NCI-H748 treated with DMSO at 0.1 percent for 48 hours (cell line): ENCODE data around the gene MAN1A1.
A peak's percentile ranks its signal among the peaks of the same experiment; 100 is the strongest.
"Not testable (repeated sequence)": the region's sequence is repeated elsewhere in the genome, so short reads cannot be mapped to it uniquely, and the experiment has no call there.

ENCODE experiments used
- DNase-seq: peaks from one replicate; lab custom pipeline; 2025; lab: John Stamatoyannopoulos, UW

The MAN1A1 gene

DNA sequence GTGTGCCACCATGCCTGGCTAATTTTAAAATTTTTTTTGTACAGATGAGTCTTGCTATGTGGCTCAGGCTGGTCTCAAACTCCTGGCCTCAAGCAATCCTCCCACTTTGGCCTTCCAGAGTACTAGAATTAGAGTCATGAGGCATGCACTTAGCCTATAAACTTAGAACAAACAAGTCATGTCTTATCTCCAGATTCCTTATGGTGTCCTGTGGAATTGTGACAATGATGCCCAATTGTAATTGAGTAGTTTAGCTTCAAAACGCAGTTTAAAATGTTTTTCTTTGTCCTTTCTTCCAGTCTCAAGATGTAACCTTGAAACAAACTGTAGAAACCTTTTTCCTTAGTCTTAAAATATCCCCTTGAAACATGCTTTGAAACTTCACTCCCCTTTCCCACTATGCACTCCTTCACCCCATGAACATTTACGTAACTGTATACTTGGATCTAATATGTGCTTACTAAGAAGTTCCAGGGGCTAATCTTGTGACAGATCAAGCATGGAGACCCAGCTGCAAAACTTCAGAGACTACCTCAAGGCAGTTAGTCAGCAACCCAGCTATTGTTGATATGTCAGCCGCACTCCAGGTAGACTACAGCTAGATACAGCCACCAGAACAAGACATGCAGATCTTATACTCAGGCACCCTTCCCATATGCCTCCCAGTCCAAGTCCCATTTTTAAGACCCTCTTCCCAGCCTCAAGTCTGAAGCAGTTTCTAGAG lies 46.2 kb downstream of the MAN1A1 start:
- no peak for DNase-seq

DNA sequence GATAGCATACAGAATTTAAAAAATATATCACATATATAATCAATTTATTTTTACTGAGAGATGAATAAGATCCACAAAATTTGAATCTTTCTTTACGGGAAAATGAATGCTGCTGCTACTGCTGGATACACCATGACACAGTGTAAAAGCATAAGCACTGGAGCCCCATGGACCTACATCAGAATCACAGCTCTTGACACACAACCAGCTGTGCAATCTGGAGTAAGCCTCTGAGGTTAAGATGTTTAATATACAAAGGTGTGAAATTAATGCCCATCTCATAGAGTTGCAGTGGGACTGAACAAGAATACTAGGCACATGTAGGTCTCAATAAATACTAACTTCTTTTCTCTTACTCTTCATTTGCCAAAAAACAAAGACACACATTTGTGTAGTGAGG lies 48.1 kb downstream of the MAN1A1 start:
- no peak for DNase-seq

DNA sequence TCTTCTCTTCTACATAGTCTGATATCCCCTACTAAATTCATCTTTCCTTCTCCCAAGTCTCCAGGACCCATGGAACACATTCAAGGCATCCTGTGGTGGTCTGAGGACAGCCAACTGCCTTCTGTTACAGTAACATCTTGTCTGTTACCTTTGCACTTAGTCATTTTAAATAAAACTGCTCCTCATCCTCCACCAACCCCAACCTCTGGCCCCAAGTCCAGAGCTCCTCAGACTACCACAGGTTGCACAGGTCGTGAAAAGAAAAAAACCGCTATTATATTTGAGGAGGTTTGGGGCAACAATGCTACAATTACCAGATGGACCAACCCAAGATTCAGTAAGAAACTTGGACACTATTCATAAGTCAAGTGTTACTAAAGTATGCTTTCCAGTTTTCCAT lies 49.9 kb downstream of the MAN1A1 start:
- no peak for DNase-seq

DNA sequence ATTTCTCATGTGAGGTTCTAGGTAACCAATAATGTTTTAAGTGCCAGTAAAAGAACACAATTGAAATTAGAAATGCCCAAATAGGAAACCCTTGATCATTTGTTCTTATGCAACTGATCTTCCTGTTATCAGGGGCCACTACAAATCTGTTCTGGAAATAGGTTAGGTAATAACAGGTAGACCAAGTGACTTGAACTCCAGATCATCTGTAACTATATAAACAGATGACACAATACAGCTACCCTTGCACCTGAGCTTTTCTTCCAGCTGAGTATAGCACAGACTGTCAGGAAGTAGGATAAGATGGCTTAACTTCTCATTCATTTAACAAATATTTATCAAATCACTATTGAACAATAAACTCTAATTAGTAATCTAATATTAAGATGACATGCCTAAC lies 52.5 kb downstream of the MAN1A1 start:
- DNase-seq: no peak

DNA sequence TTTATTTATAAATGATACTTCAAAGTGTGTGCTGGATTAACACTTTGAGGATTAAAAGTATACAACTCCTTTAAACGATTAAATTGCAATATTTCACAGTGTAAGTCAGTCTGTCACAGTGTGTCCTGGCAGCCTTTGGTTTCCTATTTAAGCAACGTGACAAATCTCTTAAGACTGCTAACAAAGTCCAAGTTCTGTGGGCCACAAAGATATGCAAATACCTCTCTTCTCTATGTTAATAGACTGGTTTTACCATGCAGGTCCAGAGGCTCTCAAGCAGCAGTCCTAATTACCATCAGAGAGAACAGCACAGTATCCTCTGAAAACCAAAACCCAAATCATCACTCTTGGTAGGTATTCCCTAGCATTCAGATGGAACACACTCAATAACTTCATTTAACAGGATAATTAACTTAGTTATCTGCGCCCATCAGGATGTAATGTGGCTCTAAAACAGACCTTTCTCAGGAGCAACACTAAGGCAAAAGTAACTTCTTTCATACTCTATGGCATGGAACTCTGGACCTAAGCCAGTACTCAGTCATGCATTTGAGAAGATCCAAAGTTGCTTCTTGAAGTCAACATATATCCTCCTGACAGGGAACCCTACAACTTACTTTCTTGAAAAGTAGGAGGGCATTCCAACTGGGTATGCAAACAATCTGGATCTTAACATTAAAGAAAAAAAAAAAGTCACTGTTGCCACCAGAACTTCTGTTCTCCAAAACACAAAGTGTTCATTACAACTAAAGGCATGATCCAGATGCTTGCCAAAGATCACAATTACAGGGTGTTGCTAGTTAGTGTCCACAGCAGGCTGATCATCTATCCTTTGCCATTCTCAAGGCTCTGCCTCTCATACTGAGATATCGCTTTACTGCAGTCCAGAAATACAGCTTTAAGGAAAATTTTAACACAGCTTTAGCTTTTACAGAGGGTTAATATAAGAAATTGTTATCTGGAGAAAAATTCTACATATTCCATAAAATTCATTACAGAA lies 53.2 kb downstream of the MAN1A1 start:
- no peak for DNase-seq

DNA sequence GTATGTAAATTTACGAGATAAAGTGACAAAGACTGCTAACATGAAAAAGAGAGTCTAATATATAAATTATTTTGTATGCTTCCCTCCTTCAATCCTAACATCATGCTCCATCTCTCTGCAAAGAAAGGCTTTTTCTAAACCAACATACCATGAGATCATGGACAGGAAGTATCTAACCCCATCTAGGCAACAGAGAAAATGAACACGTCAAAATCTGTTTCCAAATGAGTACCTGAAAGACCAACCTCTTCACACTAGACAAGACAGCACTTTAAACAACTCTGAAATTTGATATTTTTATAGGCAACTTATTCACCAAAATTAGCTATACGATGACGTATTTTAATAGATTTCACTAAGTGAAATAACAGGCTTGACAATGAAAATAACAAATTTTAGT lies 54.6 kb downstream of the MAN1A1 start:
- DNase-seq: no peak

DNA sequence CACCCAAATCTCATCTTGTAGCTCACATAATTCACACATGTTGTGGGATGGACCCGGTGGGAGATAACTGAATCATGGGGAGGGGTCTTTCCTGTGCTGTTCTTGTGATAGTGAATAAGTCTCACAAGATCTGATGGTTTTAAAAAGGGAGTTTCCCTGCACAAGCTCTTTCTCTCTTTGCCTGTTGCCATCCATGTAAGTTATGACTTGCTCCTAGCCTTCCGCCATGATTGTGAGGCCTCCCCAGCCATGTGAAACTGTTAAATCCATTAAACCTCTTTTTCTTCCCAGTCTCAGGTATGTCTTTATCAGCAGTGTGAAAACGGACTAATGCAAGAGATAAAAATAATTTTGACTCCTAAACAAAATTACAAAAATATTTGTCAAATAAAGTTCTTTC lies 58.5 kb downstream of the MAN1A1 start:
- DNase-seq: not testable (repeated sequence)

DNA sequence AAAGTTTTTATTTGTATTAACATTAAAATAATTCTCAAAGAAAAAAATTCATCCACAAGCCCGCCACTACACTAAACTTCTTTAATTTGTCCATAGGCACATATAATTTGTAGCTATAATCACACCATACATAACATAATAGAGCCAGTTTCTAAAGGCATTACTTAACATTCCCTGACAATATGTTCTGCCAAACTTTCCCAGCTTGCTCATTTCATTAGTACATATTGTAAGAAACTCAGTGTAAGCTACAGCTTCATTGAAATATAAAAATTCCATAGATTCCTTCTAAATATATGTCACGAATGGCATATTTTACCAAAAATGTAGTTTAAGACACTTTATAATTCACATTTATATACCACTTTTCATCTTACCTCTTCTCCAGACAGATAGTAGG lies 59.3 kb downstream of the MAN1A1 start:
- no peak for DNase-seq

DNA sequence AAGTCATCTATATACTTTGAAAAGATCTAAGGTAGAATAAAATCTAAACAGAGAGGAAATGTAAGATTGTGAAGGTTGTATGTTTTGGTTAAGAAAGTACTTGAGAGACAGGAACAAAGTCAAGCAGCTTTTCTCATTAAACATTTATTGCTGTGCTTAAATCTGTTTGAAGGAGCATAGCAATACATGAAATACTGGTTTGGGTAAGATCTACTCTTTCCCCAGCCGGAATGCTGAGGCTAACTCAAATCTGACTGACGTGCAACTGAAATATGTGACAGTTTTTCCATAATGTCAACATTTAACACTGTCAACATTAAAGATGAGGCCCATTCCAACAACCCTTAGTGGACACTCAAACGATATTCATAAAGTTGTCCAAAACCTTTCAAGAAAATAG lies 59.9 kb downstream of the MAN1A1 start:
- DNase-seq: no peak

DNA sequence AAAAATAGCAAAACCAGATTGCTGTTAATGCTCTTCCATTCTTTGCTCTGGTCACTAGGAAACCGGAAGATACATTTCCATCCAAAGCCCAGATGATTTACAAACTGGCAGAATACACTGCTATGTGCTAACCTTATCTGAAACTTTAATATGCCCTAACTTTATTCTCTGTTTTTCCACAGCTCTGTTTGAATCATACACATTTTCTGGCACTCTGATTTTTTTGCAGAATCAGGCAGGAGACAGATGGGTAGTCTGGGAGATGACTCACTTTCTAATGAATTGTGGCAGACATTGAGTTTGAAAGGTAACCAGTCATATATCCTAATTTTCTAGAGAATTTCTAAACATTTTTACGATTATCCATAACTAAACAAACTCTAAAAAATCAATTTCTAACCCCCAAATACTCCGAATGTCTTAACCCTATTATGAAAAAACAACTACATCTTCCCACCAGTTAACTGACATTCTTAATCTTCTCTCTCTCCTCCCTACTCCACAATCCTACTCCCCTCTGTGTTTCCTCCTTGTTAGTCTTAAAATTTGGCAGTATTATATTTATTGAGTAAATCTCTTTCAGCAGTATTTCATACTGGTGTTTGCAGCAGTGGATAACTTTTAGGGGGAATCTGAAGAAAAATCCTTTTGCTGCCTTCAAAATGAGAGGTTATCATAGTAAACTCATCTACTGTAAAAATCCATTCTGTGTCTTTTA lies 63.5 kb downstream of the MAN1A1 start:
- DNase-seq: no peak

DNA sequence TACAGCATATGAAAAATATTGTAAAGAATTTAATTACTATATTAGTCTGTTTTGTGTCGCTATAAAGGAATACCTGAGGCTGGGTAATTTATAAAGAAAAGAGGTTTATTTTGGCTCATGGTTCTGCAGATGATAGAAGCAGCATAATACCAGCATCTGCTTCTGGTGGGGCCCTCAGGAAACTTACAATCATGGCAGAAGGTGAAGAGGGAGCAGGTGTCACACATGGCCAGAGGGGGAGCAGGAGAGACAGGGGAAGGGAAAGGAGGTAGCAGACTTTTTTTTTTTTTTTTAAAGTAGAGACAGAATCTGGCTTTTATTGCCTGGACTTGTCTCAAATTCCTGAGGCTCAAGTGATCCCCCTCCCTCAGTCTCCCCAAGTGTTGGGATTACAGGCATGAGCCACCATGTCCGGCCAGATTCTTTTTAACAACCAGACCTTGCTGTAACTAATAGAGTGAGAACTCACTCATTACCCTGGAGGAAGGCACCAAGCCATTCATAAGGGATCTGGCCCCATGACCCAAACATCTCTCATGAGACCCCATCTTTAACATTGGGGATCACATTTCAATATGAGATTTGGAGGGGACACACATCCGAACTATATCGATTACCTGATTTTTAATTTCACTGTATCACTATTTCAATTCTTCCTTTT lies 64.6 kb downstream of the MAN1A1 start:
- no peak for DNase-seq

DNA sequence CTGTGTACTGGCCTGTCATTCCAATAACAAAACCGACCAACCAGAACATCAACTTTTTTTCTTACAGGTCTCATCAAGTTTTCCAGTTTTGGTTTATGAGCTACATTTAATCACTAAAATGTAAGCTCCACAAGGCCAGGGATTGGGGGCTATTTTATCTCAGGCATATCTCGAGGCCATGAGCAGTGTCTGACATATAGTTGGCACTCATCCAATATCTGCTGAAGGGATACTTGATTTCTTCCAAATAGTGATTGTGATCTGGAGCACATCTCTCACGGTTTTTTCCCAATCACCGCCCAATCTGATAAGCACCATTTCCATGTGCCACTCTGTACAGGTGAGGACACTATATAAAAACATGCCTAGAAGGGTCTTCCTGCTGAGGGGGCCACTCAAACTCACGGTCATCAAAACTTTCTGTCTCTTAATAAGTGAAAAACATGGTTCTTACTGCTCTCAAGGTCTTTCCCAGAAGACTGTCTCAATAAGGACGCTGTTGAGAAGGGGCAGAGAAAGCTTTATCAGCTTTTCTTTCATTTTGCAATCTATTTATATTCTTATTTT lies 65.5 kb downstream of the MAN1A1 start:
- no peak for DNase-seq

DNA sequence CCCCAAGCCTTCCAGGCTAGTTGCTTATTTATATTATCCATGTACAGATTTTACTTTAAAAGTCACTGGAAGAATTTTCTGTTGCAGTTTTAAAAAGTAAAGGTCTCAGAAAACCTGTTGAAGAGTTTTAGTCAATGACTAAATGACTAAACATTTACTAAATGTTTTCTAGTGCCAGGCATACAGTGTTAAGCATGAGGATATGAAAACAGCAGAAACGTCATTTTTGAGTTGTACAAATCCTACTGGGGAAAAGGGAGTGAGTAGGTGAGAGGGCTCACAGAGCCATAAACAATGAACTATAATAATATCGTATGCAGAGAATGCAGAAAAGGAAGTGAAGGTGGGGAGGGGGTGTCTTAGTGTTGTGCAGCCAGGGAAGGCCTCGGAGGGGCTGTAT lies 66.3 kb downstream of the MAN1A1 start:
- DNase-seq: no peak

DNA sequence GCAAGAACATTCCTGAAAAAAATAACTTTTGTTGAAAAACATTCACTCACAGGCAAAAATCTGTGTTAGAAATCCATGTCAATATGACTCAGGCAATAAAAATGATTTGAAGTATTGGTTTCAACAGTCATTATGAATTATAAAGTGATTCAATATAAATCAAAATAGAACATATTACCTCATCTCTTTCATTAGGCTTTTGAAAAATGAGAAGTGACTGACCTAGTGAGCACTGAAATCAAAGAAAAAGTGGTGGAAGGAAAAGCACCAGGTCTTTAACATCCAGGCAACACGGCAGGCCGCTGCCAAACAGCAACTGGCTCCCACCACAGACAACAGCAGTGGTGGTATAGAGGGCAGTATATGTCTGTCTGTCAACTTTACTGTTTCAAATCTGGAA lies 68.9 kb downstream of the MAN1A1 start:
- DNase-seq: no peak

DNA sequence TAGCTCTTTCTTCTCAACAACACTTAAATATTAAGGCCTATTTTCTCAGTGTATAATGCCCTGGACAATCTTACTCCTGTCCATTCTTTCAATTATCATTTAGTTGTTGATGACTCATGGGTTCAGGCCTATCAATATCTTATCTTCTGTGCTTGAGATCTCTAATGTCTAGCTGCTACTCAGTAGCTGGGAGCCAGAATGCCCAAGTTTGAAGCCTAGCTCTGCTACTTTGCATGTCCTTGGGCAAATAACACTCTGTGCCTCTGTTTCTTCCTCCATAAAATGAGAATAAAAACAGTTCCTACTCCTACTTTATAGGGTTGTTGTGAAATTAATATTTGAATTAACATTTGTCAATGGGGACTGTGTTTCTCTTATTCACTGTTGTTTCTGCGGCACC lies 69.5 kb downstream of the MAN1A1 start:
- DNase-seq: no peak

DNA sequence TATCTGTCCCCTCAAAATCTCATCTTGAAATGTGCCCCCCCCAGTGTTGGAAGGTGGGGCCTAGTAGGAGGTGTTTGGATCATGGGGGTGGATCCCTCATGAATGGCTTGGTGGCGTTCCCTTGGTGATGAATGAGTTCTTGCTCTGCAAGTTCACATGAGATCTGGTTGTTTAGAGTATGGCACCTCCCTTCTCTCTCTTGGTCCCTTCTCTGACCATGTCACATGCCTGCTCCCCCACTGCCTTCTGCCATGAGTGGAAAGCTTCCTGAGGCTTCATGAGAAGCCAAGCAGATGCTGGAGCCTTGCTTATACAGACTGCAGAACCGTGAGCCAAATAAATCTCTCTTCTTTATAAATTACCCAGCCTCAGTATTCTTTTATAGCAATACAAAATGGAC lies 70.9 kb downstream of the MAN1A1 start:
- peak; percentile 4 for DNase-seq

DNA sequence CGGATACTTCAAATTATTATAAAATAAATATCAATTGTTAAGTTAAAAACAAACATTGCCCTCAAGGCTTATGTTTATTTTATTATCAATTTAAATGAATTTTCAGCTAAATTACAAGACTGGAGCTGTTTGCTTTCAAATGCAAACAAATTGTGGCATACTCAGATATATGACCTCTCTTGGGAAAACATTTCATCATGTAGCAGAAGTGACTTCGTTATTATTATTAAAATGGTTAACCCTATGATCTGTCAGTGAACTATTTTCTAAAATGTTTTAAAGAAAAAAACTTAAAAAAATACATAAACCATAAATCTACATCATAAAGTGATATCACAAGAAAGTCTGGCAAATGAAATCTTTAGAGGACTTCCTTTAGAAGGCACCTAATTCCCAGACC lies 72.5 kb downstream of the MAN1A1 start:
- no peak for DNase-seq

DNA sequence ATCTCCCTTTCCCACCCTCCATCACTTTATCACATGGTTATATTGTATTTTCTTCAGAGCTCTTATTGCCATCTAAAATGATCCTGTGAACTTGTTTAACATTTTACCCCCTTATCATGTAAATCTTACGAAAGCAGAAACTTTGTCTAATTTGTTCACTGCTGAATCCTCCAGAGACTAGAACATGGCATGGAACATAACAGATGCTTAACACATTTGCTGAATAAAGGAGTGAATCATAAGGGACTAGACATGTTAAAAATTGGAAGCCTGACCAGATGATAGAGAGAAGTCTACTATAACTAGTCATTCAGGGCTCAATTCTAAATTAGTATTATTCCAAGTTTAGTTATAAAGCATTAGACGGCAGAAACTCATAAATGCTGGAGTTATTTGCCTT lies 73.3 kb downstream of the MAN1A1 start:
- DNase-seq: no peak

DNA sequence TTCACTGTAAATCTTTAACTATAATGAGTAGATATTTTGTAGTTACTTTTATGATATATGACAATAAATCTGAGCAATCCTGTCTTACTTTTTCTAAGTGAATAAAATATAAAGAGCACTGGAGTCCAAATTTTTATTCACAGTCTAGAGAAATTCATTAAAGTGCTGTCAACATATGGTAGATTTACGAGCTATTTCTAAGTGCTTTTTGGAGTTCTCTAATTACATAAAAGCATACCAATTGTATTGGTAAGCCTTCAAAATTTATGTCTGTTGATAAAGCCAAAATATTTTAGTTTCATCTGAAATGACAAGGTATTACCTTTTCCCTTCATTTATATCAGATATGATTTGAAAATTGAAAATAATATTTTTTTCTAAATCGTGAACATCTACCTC lies 75.4 kb downstream of the MAN1A1 start:
- no peak for DNase-seq

DNA sequence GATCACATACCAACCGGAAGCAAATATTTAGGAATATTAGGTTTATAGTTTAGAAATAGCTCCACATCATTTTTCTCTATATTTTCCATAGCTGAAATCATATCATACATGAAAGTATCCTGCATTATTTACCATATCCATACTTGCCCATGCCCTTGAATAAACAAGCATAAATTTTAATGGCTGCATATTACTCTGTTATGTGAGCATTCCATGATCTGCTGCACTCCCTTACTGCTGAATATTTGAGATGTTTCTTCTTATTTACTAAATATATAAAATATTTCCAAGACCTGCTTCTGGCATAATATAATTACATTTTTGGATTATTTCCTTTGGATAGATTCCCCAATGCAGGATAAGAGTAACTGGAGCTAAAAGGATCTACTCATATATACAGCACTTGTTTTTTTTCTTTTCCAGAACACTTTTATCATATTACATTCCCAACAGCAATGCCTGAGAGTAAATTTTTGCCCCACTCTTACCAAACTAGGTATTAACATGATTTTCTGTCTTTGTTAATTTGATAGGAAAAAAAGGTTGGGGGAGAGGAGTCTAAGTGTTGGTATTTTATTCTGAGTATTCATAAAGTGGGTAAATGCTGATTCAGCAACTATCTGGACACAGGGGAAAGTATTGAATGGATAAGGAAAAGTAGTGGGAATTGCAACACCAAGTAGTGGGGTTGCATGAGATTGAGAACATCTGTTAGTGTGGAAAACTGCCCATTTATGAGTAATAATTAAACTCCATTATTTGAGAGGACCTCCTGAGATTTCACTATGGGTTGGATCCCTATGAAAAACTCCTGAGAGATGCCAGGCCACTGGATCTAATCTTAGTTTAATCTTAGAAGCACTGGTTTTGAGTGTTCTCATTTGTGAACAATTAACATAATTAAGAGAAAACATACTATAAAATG lies 76.0 kb downstream of the MAN1A1 start:
- no peak for DNase-seq

DNA sequence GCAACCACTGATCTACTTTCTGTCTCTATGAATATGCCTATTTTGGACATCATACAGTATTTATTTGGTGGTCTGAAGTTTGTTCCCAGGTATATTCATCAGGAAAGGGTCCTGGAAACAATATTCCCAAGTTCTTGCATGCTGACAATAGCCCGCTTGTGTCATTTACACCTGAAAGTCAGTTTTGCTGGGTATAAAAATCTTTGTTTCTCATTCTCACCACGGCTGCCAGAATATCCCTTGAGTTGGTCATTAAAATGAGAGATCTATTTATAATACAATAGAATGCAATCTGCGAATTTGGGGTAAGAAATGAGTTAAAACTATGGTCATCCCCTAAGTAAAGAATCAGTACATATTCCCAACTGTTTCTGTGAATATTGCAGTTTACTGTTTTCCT lies 79.0 kb downstream of the MAN1A1 start:
- DNase-seq: no peak
